ENCODE measurements around the gene ABHD1.

DNA sequence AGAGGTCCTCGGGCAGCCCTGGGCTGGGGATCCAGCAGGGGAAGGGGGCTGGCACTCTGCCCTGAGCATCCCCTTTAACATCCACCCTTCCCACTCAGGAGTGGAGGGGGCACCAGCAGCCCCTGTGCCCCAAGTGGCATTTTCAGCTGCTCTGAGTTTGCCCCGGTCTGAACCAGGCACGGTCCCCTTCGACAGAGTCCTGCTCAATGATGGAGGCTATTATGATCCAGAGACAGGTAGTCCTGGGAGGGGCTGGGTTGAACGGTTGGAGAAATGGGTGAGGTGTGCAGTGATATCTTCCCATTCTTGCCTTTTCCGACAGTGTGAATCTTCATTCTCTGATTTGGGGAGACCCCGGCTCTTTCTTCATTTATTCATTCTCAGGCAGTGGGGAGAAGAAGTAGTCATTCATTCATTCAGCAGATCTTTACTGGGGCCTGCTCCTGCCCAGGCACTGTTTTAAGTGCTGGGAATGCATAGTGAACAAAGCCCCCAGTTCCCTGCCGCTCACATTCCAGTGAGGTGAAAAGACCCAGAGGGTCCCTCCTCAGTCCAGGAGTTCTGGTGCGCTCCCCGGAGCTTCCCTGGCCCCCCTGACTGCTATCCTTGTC, 38.4 kb upstream of the ABHD1 start:
- TF ChIP-seq, protein P1, sequence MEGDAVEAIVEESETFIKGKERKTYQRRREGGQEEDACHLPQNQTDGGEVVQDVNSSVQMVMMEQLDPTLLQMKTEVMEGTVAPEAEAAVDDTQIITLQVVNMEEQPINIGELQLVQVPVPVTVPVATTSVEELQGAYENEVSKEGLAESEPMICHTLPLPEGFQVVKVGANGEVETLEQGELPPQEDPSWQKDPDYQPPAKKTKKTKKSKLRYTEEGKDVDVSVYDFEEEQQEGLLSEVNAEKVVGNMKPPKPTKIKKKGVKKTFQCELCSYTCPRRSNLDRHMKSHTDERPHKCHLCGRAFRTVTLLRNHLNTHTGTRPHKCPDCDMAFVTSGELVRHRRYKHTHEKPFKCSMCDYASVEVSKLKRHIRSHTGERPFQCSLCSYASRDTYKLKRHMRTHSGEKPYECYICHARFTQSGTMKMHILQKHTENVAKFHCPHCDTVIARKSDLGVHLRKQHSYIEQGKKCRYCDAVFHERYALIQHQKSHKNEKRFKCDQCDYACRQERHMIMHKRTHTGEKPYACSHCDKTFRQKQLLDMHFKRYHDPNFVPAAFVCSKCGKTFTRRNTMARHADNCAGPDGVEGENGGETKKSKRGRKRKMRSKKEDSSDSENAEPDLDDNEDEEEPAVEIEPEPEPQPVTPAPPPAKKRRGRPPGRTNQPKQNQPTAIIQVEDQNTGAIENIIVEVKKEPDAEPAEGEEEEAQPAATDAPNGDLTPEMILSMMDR (IDR thresholded peaks at IDR 0.05; ENCODE audit: extremely low read depth in 1 of 2, insufficient read depth in 1 of 2, low read depth in 1 of 2, low read length in 2 of 2), result no peak
- no peak for TF ChIP-seq EZH2 (IDR thresholded peaks at IDR 0.05; ENCODE audit: borderline replicate concordance, low read depth, low read length, severe bottlenecking)

All from endothelial cell of umbilical vein (primary cell).